Testis (tissue), 5 donors: Measurements from ENCODE around the gene MBNL2. TPM values are rescaled to one million over a fixed set of nuclear protein-coding genes. Genes with fewer than 3 reads are reported as not detected.

Experiments used
- DNase-seq: peaks from one replicate; pipeline ENCODE4 v3.0.0-alpha.2; 2019
- H3K27ac ChIP-seq, 2 donors: fragments of 200-600 bp; sonication (generic); one replicate each; pipeline ENCODE4 v1.5.1; 2019
- H3K27me3 ChIP-seq: fragments of 200-600 bp; sonication (generic); one replicate; pipeline ENCODE4 v1.5.1; 2019
- H3K36me3 ChIP-seq: fragments of 200-600 bp; sonication (generic); one replicate; pipeline ENCODE4 v1.5.1; 2017; ENCODE audit warnings: low read depth; ENCODE audit errors: missing control alignments
- H3K4me1 ChIP-seq: fragments of 200-600 bp; sonication (generic); one replicate; pipeline ENCODE4 v1.5.1; 2019
- H3K4me3 ChIP-seq, 2 donors: fragments of 200-600 bp; sonication (generic); one replicate each; pipeline ENCODE4 v1.5.1; 2017 to 2019
- H3K9me3 ChIP-seq: fragments of 200-600 bp; sonication (generic); one replicate; pipeline ENCODE4 v1.5.1; 2017
- CTCF ChIP-seq, 3 experiments: fragments of 450-650 bp in 2 of 3; fragments of 200-600 bp in 1 of 3; sonication (generic) in 1 of 3; IDR thresholded peaks; one replicate each; pipeline ENCODE4 v1.5.1; 2016 to 2019; ENCODE audit warnings: antibody characterized with exemption in 3 of 3, mild to moderate bottlenecking in 2 of 3, moderate library complexity in 1 of 3
- POLR2A ChIP-seq: fragments of 450-650 bp; IDR thresholded peaks from one replicate; pipeline ENCODE4 v1.6.1; 2017; ENCODE audit warnings: antibody characterized with exemption, mild to moderate bottlenecking, moderate library complexity
- WGBS, 2 donors: methylation state at CpG; one replicate each; pipeline ENCODE4 v1.1.5; 2018; 5-methylcytosine and 5-hydroxymethylcytosine counted together
- intact Hi-C: fragments of 100-400 bp; cut with DNase I; formaldehyde crosslinking; loops from one replicate; pipeline ENCODE4 v1.15.1; 2023; ENCODE audit warnings: low total_unique reads
- long read RNA-seq, 2 donors: transcript quantifications; one replicate each; lab custom pipeline, GENCODE V29; 2026
- polyA plus RNA-seq: library from polyadenylated mRNA; stranded (reverse); fragments of 350-450 nt; fragmentation: Illumina TruSeq; extraction: RNeasy Lipid Tissue Mini Kit (QIAGEN cat#74804); gene quantifications from one replicate; pipeline ENCODE4 v1.2.3, GENCODE V29; 2014; ENCODE audit warnings: low read depth, low replicate concordance; ENCODE audit not compliant: insufficient read depth
- total RNA-seq, 2 donors: library from RNA; depleted of rRNA; stranded (reverse); fragments of >200 nt; gene quantifications; one replicate each; pipeline ENCODE4 v1.2.3, GENCODE V29; 2016

MBNL2 gene
- total RNA-seq (10 to 100 TPM; 69.4 to 83.0 TPM), polyA plus RNA-seq (21.5 TPM)
- long read RNA-seq, donor 1, full-length matches to known transcripts: 7 of 47 reads
- long read RNA-seq, donor 1, partial matches to known transcripts: 31 of 47 reads
- long read RNA-seq, donor 1, other reads (novel, unspliced or antisense): 9 of 47 reads
- long read RNA-seq, donor 2, full-length matches to known transcripts: 3 of 3 reads
- long read RNA-seq, donor 2, partial matches to known transcripts: 0 of 3 reads
- long read RNA-seq, donor 2, other reads (novel, unspliced or antisense): 0 of 3 reads

GRCh38 chr13:97221989-97222700 lies at the start of gene MBNL2:
MBNL2 (plus strand) TSS chr13:97222333; CDS start chr13:97276236, 53,903 bp downstream.
- peak; percentile 96 for DNase-seq
- Histone ChIP-seq H3K4me3 (peak within 1 kb of the TSS; percentile 65 to 78), H3K27me3 (no peaks in the 10 kb centered on the region), H3K27ac (peak within 1 kb of the TSS; percentile 91 to 93), H3K9me3 (no peaks in the 10 kb centered on the region), H3K4me1 (peaks cover 20% of the 10 kb centered on the region), H3K36me3 (no peaks in the 10 kb centered on the region)
- WGBS, 2 donors: 1 to 3% methylated on average over 15 of the region's 15 CpGs
- intact Hi-C loops: no loop called here
- TF ChIP-seq CTCF (IDR thresholded peaks at IDR 0.05) (no peak), POLR2A (peak; percentile 42)

- H3K36me3 ChIP-seq: no peaks in the 10 kb centered on the region
- TF ChIP-seq POLR2A (no peak), CTCF (IDR thresholded peaks at IDR 0.05) (no peak)
- H3K4me1 ChIP-seq: no peaks in the 10 kb centered on the region
- H3K4me3 ChIP-seq: no peak overlapping the region
- no peak overlapping the region for H3K27ac ChIP-seq
- H3K27me3 ChIP-seq: no peaks in the 10 kb centered on the region
- no peaks in the 10 kb centered on the region for H3K9me3 ChIP-seq
- intact Hi-C loops: no loop called here
- no peak for DNase-seq
Measured at GRCh38 chr13:97174638-97175037, 47.5 kb upstream of the MBNL2 start.

GRCh38 chr13:97175041-97175440 lies 47.1 kb upstream of the MBNL2 start:
- Histone ChIP-seq H3K4me1 (no peaks in the 10 kb centered on the region), H3K4me3 (no peak overlapping the region), H3K36me3 (no peaks in the 10 kb centered on the region), H3K9me3 (no peaks in the 10 kb centered on the region), H3K27ac (no peak overlapping the region), H3K27me3 (no peaks in the 10 kb centered on the region)
- intact Hi-C loops: no loop called here
- 90 to 95% methylated on average over 4 of the region's 4 CpGs for WGBS, 2 donors
- TF ChIP-seq CTCF (IDR thresholded peaks at IDR 0.05) (no peak), POLR2A (no peak)
- DNase-seq: no peak

GRCh38 chr13:97179501-97179900 lies 42.6 kb upstream of the MBNL2 start:
- no peaks in the 10 kb centered on the region for H3K9me3 ChIP-seq
- intact Hi-C loops: no loop called here
- no peaks in the 10 kb centered on the region for H3K36me3 ChIP-seq
- peak overlapping the region in 1 of 2 donors; percentile 15 for H3K27ac ChIP-seq
- H3K27me3 ChIP-seq: no peaks in the 10 kb centered on the region
- no peaks in the 10 kb centered on the region for H3K4me1 ChIP-seq
- no peak for DNase-seq
- no peak for TF ChIP-seq CTCF (IDR thresholded peaks at IDR 0.05)
- TF ChIP-seq POLR2A: no peak
- no peak overlapping the region for H3K4me3 ChIP-seq
- 92% methylated on average over 2 of the region's 2 CpGs for WGBS, 2 donors
